GM19025 (cell line): ENCODE data around the gene CWC22.
"Not testable (repeated sequence)": the region's sequence is repeated elsewhere in the genome, so short reads cannot be mapped to it uniquely, and the experiment has no call there.

Experiments used
- ATAC-seq: cut with Tn5 transposase; IDR thresholded peaks from one replicate; pipeline ENCODE4 v1.9.1; 2021; ENCODE audit warnings: mild to moderate bottlenecking, low read depth, moderate library complexity; ENCODE audit not compliant: unreplicated experiment

The CWC22 gene

GRCh38 chr2:180004731-180005130, 2.4 kb downstream of the CWC22 start:
- ATAC-seq, result no peak

GRCh38 chr2:180003559-180003958, 3.5 kb downstream of the CWC22 start:
- ATAC-seq, result no peak

- ATAC-seq, result no peak
Observed at GRCh38 chr2:180003073-180003472, 4.0 kb downstream of the CWC22 start.

- ATAC-seq, result no peak
Observed at GRCh38 chr2:180002198-180002770, 4.8 kb downstream of the CWC22 start.

DNA sequence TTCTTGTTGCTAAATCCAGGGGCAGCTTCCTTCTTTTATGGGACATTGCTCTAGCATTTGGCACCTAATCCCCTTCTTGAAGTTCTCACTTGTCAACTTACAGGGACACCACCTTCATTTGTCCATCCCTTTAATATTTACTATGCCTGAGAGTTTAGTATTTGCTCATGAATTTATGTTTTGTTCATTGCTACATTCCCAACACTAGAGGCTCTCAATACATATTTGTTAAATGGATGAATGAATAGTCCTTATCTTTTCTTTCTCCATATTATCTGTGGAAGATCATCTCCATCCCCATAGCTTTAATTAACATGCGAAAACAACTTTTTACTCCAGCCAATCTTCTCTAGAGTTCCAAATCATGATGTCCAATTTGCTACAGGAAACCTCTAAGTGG, 5.4 kb downstream of the CWC22 start:
- no peak for ATAC-seq

GRCh38 chr2:180000434-180000833, 6.7 kb downstream of the CWC22 start:
- no peak for ATAC-seq

DNA sequence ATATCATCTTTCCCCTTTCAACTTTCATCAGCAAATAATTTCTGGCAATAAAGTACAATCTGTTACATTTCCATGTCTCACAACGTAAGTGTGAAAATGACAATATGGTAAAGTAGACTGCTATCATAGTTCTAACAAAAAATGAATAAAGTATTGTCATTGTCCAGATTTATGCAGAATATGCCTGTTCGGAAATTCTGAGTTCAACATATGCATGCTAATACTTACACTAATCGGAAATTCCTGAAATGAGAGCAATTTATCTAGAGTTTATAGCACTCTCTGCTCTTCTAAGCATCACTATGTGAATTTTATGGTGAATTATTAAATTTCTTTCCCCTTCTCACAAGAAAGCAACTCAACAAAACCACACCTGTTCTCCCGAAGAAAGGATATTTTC, 8.1 kb downstream of the CWC22 start:
- no peak for ATAC-seq

DNA sequence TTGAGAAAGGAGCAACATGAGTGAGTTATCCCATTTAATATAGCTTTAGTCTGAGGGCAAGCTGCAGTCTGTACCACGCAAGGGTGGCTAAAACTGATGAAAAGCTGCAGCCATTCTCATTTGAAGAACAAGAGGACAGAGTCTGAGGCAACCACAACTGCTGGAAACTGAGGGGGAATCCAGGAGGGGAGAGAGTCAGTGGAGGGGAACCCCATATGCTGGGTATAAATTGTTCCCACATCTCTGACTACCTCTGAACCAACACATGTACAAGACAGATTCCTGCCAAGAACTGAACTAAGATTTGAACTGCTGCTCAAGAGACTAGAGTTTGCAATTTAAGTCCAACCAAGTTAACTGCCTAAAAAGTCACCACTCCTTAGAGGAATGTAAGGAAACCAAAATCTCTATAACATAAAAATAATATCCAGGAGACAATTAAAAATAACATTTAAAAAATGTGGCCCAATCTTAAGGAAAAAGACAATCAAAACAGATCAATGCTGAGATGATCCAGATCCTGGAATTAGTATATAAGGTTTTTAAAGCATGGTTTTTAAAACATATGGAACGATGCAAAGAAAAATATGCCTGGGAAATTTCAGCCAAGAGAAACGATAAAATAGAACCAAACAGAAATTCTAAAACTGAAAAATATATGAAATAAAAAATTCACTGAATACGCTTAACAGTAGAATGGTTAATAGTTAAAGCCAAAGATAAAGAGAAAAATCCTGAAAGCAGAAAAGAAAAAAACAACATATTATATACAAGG, 11.2 kb downstream of the CWC22 start:
- ATAC-seq, result peak; percentile 46

GRCh38 chr2:179991344-179991743, 15.8 kb downstream of the CWC22 start:
- no peak for ATAC-seq

- ATAC-seq, result no peak
Observed at GRCh38 chr2:179990676-179991317, 16.3 kb downstream of the CWC22 start.

DNA sequence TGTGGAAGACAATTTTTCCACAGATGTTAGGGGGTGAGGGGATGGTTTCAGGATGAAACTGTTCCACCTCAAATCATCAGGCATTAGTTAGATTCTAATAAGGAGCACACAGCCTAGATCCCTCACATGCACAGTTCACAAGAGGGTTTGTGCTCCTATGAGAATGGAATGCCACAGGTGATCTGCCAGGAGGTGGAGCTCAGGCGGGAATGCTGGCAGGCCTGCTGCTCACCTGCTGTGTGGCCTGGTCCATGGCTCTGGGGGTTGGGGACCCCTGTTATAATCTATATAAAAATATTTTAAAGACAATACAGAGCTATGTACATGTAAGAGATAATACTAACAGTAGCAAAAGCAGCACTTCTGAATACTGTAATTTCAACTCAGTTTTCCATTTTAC, 19.2 kb downstream of the CWC22 start:
- no peak for ATAC-seq

- ATAC-seq, result peak; percentile 83
Observed at GRCh38 chr2:179985163-179985820, 21.8 kb downstream of the CWC22 start.

- ATAC-seq, result no peak
Observed at GRCh38 chr2:179983250-179983932, 23.7 kb downstream of the CWC22 start.

GRCh38 chr2:179981085-179981484, 26.0 kb downstream of the CWC22 start:
- ATAC-seq, result no peak

DNA sequence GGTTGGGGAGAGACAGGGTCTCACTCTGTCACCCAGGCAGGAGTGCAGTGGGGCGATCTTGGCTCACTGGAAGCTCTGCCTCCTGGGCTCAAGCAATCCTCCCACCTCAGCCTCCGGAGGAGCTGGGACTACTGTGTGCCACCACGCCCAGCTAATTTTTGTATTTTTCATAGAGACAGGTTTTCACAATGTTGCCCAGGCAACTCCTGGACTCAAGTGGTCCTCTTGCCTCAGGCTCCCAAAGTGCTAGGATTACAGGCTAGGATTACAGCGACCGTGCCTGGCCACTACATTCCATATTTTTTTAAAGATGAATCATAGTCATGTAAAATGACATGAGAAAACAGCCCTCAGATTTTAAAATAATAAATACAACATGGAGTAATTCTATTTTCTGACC, 32.3 kb downstream of the CWC22 start:
- no peak for ATAC-seq

DNA sequence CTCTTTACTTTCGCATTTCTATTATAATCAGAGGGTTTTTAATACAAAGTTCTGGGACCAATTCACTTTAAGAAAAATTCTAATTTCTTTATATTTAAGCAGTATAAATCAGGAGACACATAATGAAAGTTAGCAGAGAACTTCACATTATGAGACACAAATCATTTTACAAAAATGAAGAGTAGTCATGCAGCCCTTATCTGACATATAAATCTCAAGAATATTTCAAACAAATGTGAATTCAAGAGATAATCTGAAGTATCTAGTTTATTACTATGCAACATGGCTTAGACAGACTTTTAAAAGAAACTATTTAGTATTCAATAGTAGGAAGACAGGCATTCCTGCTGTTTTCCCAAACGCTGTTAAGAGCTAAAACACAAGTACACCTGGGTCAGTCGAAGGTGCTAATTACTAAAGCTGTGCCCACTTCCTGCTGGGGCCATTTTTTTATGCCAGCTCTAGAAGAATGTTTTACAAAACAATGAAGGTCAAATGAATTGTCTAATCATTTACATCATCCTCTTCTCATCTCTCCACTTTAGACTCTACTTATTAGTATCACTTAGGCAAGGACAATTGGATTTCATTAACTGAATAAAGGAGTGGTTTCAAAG, 40.2 kb downstream of the CWC22 start:
- no peak for ATAC-seq

GRCh38 chr2:179965291-179966258, 41.5 kb downstream of the CWC22 start:
- no peak for ATAC-seq

GRCh38 chr2:179963626-179964025, 43.5 kb downstream of the CWC22 start:
- no peak for ATAC-seq

GRCh38 chr2:179958251-179958650, 48.8 kb downstream of the CWC22 start:
- ATAC-seq, result not testable (repeated sequence)
